ENCODE measurements around the gene STK26.

- no peak for TF ChIP-seq CTCF (IDR thresholded peaks at IDR 0.05)
- no peak for TF ChIP-seq EP300 (IDR thresholded peaks at IDR 0.05; ENCODE audit: low read depth)
Measured at GRCh38 chrX:132043977-132044376, 20.9 kb downstream of the STK26 start.

All from transverse colon (tissue), 3 donors.